DMS 273 (cell line): ENCODE results near the gene SMTN.

ENCODE experiments used
- DNase-seq: peaks from one replicate; lab custom pipeline; 2025; ENCODE audit not compliant: unreplicated experiment; lab: John Stamatoyannopoulos, UW

Gene SMTN

GRCh38 chr22:31125521-31126117 lies 44.5 kb downstream of the SMTN start:
- DNase-seq = no peak

GRCh38 chr22:31126128-31126868 lies 45.2 kb downstream of the SMTN start:
- DNase-seq = no peak

GRCh38 chr22:31126869-31127175 lies 45.7 kb downstream of the SMTN start:
- no peak for DNase-seq

DNA sequence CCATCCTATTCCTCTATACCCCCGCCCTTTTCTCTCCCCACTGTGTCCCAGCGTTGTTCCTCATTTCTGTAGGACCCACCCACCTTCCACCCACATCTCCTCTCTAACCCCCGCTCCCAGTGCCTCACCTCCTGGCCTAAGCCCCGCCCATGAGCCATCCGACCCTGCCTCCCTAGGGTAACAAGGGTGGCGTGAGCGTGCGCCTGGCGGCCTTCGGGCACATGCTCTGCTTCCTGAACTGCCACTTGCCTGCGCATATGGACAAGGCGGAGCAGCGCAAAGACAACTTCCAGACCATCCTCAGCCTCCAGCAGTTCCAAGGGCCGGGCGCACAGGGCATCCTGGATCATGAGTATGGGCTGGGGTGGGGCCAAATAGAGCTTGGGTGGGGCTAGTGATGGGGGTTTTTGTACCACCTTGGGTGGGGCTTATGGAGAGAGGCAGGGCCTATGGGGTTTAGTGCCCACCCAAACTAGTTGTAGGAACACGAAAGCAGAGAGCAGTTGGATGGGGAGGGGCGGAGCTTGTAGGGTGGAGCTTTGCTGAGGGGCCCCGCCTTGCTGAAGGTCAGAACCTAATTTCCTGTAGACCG lies 46.2 kb downstream of the SMTN start:
- peak; percentile 34 for DNase-seq

DNA sequence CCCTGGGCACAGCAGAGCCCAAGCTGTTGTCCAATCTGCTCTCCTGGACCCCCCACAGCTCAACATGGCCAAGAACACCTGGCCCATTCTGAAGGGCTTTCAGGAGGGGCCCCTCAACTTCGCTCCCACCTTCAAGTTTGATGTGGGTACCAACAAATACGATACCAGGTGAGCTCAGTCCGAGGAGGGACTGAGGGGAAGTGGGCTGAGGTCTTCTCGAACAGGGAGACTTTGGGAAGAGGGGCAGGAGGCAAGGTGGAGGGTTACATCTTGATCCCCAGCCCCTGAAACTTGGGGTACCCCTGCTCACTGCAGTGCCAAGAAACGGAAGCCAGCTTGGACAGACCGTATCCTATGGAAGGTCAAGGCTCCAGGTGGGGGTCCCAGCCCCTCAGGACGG lies 47.0 kb downstream of the SMTN start:
- no peak for DNase-seq

GRCh38 chr22:31130873-31131272 lies 49.8 kb downstream of the SMTN start:
- DNase-seq = peak; percentile 74

DNA sequence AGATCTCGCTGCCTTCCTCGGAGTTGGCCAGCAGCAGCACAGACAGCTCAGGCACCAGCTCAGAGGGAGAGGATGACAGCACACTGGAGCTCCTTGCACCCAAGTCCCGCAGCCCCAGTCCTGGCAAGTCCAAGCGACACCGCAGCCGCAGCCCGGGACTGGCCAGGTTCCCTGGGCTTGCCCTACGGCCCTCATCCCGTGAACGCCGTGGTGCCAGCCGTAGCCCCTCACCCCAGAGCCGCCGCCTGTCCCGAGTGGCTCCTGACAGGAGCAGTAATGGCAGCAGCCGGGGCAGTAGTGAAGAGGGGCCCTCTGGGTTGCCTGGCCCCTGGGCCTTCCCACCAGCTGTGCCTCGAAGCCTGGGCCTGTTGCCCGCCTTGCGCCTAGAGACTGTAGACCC lies 52.8 kb downstream of the SMTN start:
- DNase-seq = no peak

GRCh38 chr22:31134688-31135087 lies 53.6 kb downstream of the SMTN start:
- no peak for DNase-seq

DNA sequence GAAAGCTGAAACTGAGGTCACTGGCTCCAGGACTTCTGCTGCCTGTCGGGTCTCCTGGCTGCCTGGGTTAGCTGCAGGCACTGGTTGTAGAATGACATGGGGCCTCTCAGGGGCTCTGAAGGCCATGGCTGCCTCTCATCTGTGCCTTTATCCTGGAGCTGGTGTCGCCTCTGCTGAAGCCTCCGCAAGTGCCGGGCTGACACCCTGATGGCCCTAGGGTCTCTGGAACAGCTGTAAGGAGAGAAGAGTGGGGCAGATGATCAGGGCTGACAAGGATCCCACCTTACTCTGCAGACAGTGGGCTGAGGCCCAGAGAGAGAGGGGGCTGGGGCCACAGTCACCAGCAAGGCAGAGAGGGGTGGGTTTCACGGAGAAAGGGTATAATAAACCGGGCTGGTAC lies 54.6 kb downstream of the SMTN start:
- no peak for DNase-seq

GRCh38 chr22:31136155-31136554 lies 55.0 kb downstream of the SMTN start:
- DNase-seq = no peak

GRCh38 chr22:31136711-31137110 lies 55.6 kb downstream of the SMTN start:
- DNase-seq = no peak

DNA sequence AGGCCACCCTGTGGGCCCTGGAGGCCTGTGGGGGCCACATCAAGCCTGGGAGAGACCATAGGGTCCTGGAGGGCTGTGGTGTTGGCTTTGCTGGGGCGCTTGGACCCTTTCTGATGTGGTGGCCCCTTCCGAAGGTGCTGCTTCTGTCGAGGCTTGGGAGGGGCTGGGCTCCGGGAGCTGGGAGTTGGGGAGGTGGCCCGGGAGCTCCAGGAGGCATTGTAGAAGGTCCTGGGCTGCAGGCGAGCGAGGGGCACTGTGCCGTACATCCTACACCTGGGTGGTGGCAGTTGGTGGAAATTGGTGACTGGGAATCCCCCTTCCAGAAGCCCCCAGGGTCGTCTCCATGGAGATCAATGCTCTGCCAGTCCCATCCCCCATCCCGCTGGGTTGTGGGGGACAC lies 56.6 kb downstream of the SMTN start:
- no peak for DNase-seq

- DNase-seq = no peak
Observed at GRCh38 chr22:31138126-31138525, 57.0 kb downstream of the SMTN start.

GRCh38 chr22:31139066-31139465 lies 57.9 kb downstream of the SMTN start:
- DNase-seq = no peak

- DNase-seq = peak; percentile 95
Observed at GRCh38 chr22:31139866-31140716, 59.0 kb downstream of the SMTN start, which contains the start of gene PLA2G3. TSS of gene PLA2G3 (minus strand) at chr22:31140508. CDS start at chr22:31140354, 154 bp downstream.

GRCh38 chr22:31140746-31141145 lies 59.6 kb downstream of the SMTN start:
- no peak for DNase-seq

- no peak for DNase-seq
Observed at GRCh38 chr22:31141551-31141950, 60.4 kb downstream of the SMTN start.

DNA sequence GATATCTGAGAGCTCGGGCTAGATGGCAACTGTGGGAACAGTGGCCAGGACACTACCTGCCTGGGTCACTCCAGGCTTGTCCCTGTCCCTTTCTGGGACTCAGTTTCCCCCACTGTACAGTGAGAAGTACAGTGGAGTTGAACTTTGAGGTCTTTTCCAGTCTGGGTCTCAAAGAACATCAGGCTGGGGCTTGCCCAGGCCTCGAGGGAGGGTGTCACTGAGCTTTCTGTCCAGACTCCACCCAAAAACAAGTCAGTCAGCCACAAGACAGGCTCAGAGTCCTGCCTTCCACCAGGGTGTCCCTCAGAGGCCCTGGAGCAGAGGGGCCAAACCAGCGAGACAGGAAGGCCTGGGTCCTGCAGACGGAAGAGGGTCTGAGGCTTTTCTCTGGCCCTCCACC lies 61.2 kb downstream of the SMTN start:
- DNase-seq = no peak

DNA sequence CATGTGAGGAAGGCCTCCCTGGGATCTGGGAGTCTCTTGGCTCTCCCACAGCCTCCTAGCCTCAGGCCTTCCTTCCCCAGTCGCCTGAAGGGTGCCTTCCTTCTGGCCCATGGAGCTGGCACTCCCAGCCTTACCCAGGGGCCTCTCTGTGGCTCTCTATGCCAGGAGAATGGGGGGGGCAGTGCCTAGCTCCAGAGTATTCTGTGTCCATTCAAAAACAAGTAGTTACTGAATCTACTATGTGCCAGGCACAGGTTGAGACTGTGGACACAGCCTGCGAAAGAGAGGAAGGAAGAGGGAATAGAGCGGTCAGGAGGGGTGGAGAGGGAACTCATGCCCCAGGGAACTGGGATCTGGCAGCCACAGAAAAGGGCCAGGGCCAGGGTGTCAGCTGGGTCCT lies 61.9 kb downstream of the SMTN start:
- DNase-seq = no peak

DNA sequence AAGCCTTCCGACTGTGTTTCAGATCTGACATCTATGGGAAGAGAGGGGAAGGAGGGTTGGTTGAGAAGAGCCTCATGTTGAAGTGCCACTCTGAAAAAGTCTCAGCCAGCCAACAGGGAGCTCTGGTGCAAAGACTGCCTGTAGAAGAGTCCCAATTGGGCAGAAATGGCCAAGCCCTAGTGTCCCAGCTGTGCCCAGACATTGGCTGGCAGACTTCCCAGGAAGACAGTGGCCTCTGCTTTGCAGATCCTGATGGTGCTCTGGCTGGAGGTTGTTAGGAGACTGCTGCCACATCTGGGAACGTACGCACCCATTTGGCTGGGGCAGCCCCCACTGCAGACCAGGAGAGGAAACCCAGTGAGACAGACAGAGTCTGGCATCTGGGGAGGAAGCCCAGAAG lies 62.4 kb downstream of the SMTN start:
- peak; percentile 62 for DNase-seq

DNA sequence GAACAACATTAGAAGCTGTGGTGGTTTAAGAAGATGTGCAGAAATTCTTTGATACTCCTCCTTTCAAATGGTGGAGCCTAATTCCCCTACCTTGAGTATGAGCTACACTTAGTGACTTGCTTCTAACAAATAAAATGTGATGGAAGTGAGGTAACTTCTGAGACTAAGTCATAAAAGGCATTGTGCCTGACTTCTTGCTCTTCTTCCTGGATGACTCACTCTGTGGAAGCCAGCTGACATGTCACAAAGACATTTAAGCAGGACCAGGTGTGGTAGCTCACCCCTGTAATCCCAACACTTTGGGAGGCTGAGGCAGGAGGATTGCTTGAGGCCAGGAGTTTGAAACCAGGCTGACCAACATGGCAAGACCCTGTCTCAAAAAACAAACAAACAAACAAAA lies 63.1 kb downstream of the SMTN start:
- DNase-seq = no peak

- DNase-seq = no peak
Observed at GRCh38 chr22:31148488-31148887, 67.4 kb downstream of the SMTN start.
